Esophagus mucosa (tissue), 1 donor: ENCODE data around the gene BHLHE41. TPM values are rescaled to one million over a fixed set of nuclear protein-coding genes. Genes with fewer than 3 reads are reported as not detected.
A peak's percentile ranks its signal among the peaks of the same experiment; 100 is the strongest.

Source experiments
- ATAC-seq: fragments of 200-7000 bp; cut with Tn5 transposase; one replicate; pipeline ENCODE4 v1.9.1; 2020
- total RNA-seq: library from RNA; stranded (reverse); gene quantifications from one replicate; pipeline ENCODE4 v1.2.4, GENCODE V29; 2023
- donor health status: DM: yes; HTN: yes; CAD: no.

BHLHE41 gene
- total RNA-seq, 1 donor from 2014 or later = 5.8 TPM

DNA sequence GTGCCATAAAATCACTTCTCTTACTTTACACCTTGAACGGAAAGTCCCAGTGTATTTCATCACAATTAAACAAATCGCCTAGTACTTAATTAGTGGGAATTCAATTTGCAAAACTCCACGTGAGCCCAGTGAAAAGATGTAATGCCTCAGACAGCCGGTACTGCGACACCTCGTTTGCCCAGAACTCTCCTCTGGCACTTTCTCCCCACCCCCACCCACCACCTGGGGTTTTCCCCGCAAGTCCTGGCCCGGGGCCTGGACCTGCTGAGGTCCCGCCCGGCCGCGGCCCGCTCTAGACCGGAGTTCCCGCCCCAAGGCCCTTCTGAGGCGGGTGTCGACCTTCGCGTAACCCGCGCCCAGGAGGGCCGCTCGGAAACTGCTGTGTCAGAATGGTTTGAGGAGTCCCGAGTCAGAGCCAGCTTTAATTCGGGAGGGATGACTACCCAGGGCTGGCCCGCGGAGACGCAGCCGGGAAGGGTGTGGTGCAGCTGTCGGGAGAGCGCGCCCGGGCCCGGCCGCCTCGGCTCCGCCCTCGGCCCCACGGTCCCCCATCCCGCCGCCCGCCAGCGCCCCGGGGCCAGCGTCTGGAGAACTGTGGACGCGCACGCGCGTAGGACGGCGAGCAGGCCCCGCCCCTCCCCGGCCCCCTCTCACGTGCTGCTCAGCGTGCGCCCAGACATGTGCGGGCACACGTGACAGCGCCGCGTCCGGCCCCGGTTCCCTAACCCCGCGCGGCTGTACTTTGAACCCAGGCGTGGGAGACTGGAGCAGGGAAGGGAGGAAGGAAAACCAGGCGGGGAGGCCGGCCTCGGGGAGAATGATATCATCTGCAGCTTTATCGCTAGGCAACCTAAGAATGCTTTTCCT is 10.8 kb downstream of the BHLHE41 start:
- ATAC-seq = peak; percentile 95

DNA sequence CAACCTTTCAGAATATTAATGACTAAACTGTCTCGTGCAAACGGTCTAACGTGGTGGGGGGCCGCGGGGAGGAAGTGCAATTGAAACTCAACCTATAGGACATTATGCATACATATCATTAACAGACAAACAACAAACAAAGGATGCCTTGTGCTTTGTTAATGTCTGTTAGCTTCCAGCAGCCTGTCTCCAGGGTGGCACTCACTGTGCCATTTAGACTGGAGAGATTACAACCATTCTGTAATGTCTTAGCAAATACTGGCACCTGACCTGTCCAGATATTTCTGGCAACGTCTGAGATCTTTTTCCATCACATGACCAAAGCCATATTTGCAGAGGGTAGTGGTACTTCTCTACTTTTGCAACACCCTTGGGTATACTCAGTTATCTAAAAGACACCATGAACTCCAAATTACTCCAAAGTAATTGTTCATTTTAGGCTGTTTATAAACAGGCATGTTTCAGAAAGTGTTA is 11.6 kb downstream of the BHLHE41 start:
- ATAC-seq = no peak

DNA sequence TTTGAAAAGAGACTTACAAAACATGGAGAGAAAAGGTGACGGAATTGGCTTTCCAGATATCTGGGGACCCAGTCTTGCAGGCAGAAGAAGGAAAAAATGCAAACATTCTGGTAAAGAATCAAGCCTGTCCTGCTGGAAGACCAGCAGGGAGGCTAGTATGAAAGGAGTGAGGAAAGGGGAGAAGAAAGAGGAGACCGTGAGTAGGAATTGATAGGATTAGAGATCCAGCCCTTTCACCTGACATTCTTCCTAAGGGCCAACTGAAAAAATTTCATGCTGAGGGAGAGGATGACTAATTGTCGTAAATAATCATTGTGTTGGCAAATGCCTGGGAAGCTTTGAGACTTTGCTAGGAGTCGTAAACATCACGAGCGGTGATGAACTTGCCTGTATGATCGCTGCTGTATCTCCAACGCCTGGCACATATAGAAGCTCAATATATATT is 12.1 kb downstream of the BHLHE41 start:
- ATAC-seq = no peak

DNA sequence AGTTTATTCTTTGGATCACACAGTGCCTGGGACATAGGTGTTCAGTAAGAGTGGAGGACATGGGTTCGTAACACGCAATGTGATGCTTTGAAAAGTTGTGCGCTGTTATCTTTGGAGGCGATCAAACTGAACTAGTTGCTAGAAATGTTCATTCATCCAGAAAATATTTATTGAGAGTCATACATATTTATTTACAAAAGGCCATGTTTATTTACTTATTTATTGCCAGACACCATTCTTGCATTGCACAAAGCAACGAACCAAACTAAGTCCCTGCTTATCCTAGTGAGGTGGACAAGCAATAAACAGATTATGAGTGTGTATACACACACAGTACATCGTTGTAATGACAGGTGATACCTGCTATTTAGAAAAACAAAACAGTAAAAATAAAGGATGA is 12.6 kb downstream of the BHLHE41 start:
- ATAC-seq = no peak

DNA sequence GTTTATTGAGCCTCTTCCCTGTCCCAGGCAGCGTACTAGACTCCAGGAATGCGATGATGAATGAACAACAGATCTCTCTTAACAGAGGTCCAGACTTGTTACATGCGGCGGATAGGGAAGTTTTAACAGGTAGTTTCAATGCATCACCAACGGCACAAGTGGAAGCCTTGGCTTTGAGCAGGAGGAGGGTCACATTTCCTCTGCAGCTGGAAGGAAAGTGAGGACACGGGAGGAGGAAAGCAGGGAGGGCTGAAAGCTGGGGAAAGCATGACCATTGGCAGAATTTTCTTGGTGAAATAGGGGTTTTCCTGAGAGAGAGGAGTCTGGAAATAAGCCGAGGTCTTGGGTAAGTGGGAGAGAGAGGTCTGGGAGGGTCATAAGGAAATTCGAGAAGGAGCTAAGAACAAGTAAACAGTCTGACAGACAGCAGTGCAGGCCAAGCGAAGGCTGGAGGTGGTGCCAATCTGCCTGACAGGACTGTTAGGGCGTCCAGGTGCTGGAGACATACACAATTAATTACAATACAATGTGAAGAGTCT is 15.4 kb downstream of the BHLHE41 start:
- ATAC-seq = no peak

DNA sequence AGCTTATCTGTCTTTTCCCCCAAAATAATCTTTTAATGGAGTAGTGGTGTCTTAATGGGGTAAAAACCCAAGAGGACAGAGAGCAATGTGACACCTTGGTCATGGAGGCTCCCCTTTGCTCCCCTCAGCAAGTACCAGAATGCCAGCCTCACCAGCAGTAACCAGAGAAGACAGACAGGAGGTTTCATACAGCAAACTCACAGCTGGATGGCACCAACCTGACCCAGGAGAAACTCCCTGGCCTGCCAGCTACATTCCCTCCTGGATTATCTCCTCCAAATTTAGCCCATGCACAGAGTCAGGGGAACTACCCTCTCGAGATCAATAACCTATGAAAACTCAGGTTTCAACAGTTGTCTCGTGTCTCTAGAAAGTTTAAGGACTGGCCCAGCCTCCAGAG is 15.9 kb downstream of the BHLHE41 start:
- ATAC-seq = no peak

DNA sequence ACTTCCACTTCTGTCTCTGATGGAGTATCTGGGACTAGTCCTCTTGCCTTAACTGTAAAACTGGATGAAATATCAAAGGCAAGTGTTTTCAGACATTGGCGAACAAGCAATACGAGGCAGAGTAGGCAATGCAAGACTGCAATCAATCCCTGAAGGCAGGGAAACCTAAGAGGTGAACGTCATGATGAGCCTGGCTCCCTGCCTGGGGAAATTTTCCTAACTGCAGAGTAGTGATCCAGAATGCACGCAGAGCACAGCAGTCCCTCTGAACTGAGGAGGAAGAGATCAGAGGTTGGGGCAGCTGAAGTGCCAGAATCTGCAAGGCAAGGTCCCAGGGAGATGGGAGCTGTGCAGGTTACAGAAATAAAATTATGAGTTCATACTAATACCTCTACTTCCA is 18.5 kb downstream of the BHLHE41 start:
- ATAC-seq = no peak

DNA sequence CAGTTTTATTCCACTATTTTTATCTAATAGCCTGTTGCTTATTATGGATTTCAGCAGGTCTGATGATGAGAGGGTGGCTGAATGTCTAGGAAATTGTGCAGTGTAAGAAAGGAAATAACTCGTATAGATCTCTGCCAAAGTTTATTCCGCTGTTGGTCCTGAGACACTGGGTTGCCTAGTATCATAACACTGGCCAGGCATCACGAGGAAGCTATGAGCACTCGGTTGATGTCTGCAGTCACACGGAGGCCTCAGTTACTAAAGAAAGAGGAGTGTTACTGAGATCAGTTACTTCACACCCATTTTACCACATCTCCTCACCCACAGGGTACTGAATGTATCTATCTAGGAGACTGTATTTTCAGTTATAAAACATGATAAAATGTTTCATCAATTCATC is 21.9 kb downstream of the BHLHE41 start:
- no peak for ATAC-seq

DNA sequence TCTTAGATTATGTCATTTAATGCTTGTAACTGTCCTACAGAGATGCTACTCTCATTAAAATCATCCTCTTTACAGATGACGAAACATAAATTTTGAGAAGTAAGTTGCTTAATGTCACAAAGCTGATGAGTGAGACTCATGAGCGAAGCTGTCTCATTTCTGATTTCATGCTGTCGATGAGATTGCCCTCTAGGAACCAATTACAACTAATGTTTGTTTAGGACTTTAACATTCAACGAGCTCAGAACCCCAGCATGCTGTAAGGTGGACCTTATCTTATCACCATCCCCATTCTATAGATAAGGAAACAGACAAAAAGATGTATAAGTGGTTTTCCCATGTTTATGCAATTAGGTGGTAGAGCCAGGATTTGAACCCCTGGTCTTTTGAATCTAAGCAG is 23.1 kb downstream of the BHLHE41 start:
- no peak for ATAC-seq

DNA sequence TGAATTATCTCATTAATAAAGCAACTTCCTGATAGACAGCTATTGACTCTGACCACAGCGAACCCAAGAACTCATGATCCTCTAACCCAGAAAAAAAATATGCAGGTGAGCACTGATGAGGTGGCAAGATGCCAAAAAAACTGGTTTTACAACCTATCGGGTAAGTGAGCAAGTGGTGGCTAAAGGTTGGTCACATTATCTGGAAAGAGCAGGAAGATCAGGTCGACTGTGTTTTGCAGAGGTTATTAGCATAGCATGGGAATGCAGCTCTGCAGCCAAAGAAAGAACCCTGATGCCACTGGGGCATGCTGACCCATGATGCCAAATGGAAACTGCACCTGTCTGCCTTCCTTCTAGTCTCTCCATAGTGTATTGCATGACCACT is 23.5 kb downstream of the BHLHE41 start:
- ATAC-seq = peak; percentile 96

DNA sequence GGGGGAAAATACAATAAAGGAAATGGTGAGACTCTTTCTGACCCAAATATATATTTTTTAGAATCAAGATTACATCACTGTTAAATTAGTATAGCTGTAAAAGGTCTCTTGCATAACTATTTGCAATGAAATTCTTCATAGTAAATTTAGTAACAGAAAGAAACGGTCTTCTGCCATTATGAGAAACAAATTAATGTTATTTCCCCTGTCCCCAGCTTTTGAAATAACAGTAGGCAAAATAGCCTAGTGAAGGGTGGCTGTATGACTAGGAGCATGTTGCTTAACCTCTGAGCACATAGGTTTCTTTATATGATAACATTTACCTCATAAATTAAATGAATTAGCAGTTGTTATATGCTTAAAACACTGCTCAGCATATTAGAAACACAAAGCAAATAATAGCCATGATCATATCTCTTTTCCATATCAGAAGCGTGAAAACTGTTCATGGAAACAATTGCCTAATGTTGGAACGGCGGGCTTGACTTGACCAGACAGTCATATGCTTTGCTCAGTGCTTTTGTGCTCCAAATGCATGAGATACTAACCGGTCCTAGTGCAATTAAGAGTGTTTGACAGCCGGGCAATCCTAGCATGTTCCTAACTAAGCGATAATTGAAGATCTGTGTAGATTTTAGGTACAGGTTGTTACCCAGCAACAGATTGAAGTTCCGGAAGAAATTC is 24.0 kb downstream of the BHLHE41 start:
- no peak for ATAC-seq

DNA sequence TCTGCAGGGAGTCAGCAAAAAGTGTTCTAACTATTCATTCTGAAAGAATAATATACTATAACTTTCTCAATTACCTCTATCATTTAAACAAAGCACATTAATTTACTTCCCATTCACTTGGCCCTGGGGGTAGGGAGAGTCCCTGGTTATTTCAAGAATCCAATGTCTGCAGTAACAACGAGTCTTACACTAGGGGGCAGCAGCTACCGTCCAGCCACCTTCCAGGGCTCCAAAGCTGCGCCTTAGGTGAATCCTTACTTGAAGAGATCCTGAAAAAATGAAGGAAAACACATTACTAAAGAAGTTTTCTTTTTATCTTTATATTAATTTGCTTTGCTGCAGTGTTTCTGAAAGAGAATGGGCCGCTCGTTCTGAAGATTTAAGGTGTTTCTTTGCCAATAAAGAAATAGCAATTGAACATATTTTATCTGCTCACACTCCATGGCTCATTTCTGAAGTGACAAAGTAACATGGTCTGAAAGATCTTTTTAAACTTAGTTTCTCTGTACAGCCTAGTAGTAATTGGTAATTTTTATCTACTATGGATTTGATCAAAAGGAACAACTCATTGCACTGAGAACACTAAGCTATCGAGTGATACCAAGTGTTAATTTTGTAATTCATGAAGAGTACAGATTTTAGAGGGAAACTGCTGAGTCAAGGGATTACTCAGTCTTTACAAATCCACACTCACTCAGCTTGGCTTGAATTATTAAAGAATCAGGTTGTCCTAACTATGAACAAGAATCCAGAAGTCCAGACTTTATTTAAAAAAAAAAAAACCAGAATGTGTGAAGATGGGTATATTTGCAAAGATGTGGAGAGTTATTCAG is 27.6 kb downstream of the BHLHE41 start:
- ATAC-seq = peak; percentile 91

DNA sequence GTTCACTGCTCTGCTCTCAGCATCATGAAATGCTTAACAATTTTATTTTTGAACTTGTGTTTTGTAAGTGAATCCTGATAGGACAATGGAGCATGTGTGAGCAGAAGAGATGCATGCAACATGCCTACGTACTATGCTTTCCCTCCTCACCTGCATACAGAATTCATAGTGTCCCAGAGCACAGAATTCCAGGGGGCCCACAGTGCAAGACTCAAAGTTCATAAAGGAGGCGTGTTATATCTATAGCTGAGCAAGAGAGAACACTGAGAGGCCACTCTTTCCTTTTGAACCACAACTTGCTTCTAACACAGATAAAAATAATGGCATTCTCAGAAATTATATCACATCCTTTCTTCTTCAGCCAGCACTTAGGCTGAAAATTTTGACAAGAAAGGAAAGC is 28.8 kb downstream of the BHLHE41 start:
- no peak for ATAC-seq

DNA sequence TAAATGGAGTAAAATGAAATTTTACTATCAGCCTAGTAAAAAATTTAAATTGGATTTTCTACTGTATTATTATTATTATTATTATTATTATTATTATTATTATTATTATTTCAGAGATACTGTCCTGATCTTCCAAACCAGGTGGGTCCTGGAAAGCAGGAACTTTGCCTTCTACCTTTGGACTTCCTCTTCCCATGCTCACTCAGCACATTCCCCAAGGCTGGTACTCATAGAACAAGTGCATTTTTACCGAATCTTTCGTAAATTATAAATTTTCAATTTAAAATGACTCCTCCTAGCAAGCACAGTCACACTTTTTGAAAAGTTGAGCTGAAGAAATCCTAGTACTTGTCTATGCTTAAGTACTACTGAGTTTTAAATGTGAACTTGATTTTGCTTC is 29.7 kb downstream of the BHLHE41 start:
- ATAC-seq = no peak

DNA sequence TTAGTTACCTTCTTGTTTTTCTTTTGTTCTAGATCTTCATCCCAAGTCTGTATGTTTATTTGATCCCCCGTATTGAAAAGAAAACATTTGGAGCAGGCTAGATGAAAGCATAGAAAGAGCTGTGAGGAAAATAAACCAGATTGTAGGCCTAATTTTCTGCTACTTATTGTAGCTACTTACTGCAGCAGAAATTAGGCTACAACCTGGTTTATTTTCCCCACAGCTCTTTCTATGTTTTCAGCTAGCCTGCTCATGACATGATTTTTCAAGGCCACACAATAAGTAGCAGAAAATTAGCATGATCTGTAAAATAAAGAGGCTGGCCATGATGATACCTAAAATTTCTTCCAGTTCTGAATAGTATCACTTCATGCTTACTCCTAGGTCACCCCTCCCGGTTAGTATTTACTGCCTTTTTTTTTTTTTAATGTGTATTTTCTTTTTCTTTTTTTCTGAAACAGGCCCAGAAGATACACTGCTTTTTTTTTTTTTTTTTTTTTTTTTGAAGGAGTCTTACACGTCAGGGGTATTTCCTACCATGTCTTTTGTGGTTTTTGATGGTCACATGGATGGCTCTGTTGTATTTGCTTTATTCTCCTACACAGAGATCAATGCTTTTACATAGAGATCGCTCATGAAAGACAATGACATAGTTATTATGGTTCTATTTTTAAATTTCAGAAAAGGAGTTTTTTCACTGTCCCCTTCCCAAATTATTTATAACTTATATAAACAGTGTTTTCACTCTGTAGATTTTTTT is 32.3 kb downstream of the BHLHE41 start:
- no peak for ATAC-seq

DNA sequence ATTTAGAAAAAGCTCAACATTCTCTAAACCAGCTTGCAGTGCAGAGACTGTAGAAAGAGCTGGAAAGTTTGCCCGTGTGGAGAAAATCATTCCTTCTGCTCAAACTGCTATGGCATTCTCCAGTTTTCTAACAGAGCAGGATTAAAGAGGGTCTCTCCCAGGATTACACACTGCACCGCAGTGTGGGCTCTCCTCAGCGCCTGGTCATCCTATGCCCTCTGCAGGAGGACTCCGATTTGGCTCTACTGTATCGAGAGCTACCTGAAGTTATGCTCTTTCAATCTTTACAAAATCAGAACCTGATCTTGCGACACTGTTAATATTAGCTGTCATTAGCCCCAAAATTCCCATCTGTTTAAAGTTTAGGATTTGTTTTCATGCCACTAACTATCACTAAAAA is 33.0 kb downstream of the BHLHE41 start:
- ATAC-seq = no peak

DNA sequence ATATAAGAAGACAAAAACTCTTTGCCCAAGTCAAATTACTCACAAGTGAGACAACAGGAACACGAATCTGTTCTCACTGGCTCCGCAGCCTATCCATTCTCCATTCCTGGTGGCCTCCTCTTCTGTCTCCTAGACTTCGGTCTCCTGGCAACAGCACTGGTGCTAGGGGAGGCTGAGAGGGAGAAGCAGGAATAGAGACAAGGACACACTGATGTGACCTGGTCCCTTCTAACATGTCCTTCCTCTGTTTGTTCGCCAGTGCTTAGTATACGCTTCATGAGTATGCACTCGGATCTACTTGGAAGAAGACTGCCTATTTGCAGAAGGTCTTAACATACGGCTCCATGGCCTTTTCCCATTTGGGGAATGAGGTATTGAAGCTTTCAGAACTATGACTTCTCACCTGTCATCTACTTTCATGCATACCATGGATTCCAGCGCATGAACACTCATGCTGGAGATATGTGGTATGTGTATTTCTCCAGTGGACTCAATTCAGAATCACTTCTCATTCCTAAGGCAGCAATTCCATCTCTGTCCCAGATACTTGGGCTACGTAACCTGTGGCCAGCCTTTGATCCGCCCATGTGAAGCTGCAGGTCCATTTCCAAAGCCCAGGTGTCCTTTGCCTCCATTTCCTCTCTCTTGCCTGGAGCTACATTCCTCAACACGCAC is 33.9 kb downstream of the BHLHE41 start:
- ATAC-seq = no peak

DNA sequence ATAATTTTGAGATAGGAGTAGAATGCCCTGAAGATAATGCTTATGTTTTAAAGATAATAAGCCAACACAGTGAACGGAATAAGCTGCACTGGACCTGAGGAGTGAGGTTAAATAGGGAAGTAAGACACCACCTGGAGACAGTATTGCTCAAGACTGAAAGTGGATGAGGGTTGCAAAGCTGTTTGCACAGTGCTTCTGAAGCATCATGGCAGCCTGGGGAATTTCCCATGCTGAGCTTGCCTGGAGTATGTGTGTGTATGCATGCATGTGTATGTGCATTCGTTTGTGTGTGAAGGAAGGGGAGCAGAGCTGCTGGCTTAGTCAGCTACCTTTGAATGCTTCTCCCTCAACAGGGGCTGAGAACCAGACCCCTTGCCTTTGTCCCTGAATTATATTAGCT is 35.8 kb downstream of the BHLHE41 start:
- ATAC-seq = peak; percentile 35

DNA sequence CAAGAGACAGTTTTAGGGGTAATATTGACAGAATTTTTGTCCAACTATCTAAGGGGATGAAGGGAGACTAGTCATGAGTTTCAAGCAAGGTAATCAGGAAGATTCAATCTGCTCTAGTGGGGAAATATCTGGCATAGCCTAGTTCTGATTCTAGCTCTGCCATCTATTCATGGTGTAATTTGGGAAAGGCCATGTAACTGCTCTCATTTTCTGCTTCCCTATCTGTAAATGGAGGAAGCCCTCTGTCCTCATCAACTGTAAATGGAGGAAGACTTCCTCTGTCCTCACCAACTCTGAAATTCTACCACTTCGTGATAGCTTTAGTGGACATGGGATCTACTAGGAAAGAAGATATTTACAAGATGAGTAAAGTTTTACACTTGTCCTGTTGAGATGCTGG is 37.9 kb downstream of the BHLHE41 start:
- no peak for ATAC-seq

DNA sequence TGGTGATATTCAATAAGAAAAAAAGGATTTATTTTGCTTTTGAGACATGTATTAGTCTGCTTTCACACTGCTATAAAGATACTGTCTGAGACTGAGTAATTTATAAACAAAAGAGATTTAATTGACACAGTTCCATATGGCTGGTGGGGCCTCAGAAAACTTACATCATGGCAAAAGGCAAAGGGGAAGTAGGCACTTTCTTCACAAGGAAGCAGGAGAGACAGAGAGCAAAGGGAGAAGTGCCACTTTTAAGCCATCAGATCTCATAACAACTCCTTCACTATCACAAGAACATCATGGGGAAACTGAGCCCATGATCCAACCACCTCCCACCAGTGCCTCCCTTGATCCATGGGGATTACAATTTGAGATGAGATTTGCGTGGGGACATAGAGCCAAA is 43.9 kb downstream of the BHLHE41 start:
- ATAC-seq = no peak

DNA sequence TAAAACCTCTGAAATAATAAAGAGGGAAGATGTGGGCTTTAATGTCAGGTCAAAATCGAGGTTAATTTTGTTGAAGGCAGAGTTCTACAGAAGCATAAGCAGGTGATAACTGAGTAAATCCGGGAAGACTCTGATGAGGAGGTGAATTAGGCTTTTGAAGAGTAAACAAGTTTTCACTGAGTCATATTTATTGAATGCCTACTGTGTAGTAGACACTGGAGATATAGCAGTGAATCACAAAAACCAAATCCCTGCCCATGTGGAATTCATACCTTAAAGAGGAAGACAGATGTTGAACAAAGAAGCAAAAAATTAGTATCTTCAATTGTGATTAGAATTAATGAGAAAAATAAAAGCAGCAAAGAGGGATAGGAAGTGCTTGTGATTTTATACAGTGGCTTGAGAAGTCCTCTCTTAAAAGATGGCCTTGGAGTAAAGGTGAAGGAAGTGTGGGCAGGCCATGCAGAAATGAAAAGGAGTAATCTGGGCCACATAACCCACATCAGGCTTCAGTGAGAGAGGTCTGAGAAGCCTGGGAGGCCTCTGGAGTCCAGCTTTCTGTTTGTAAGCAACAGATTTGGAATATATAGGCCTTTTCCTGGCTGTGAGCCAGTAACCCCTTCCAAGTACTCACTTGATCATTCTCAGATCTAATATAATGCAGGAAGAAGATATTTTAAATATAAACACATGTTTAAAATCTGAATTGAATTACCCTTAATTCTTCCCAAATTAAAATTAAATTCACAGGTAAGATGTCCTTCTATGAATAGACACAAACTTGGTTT is 46.7 kb downstream of the BHLHE41 start:
- ATAC-seq = no peak
